GM19043 (cell line): ENCODE results near the gene SC5D.

Experiments used
- ATAC-seq: cut with Tn5 transposase; IDR thresholded peaks from one replicate; pipeline ENCODE4 v1.9.1; 2021; ENCODE audit warnings: low read depth; ENCODE audit not compliant: unreplicated experiment

SC5D gene

GRCh38 chr11:121351083-121351630, 58.6 kb downstream of the SC5D start:
- ATAC-seq, result no peak

DNA sequence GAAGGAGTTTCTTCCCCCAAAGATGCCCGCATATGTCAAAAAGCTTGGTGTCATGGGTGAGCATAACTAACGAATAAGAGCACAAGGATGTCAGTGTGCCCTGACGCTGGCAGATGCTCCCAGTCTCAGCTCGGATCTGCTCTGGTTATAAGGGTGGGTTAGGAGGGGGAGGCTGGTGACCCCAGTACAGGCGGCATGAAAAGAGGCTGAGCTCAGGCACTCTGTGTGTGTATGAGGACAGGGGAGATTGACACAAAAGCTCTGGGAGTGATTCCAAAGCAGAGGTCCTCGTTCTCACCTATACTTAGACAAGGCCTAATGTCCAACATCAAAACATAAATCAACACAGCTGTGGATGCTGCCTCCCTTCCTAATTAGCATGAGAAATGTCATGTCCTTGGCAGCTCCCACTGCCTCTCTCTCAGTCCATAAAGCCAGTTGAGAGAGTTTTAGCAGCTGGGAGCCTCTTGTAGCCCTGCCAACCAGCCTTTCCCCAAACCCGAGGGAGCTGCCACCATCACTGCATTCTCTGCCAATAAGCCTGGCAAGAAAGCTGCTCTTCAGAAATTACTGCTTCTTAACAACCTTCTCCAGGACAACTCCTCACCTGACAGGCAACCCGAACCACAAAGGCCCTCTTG, 59.8 kb downstream of the SC5D start:
- no peak for ATAC-seq

DNA sequence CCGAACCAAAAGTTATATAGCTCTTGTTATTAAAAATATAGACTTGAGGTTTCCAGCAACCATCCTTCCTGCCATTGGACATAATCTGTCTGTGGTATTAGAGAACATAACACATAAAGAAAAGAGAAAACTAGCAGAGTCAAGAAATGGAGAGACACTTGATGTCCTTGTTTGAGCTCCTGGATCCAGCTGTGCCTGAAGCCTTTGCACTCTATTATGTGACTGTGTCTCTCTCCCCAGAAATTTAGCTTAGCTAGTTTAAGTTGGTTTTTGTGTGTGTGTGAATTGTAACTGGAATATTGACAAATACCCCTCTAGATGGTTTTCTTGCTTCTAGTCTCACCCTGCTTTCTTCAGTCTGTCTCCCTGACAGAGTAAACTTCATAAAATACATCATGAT, 61.6 kb downstream of the SC5D start:
- ATAC-seq, result no peak

GRCh38 chr11:121356357-121356756, 63.8 kb downstream of the SC5D start:
- no peak for ATAC-seq
